GM18858 (cell line): Measurements from ENCODE around the gene FBXO9.

Source experiments
- ATAC-seq: cut with Tn5 transposase; IDR thresholded peaks from one replicate; pipeline ENCODE4 v1.9.1; 2021; ENCODE audit not compliant: unreplicated experiment

Gene FBXO9

GRCh38 chr6:53065266-53066076, at the start of gene FBXO9:
Gene FBXO9 (plus strand): TSS chr6:53065404. CDS start chr6:53065790, 386 bp downstream.
- ATAC-seq: peak; percentile 24

- ATAC-seq: no peak
Observed at GRCh38 chr6:53015486-53015885, 49.7 kb upstream of the FBXO9 start.

GRCh38 chr6:53018446-53018845, 46.8 kb upstream of the FBXO9 start:
- ATAC-seq: no peak

- ATAC-seq: no peak
Observed at GRCh38 chr6:53020005-53020744, 45.0 kb upstream of the FBXO9 start.

GRCh38 chr6:53023323-53023722, 41.9 kb upstream of the FBXO9 start:
- no peak for ATAC-seq

- ATAC-seq: no peak
Observed at GRCh38 chr6:53026526-53026925, 38.7 kb upstream of the FBXO9 start.

- no peak for ATAC-seq
Observed at GRCh38 chr6:53027131-53027718, 38.0 kb upstream of the FBXO9 start.

GRCh38 chr6:53028467-53028866, 36.7 kb upstream of the FBXO9 start:
- ATAC-seq: no peak

GRCh38 chr6:53029257-53029656, 35.9 kb upstream of the FBXO9 start:
- no peak for ATAC-seq

GRCh38 chr6:53029761-53030160, 35.4 kb upstream of the FBXO9 start:
- no peak for ATAC-seq

GRCh38 chr6:53031281-53031680, 33.9 kb upstream of the FBXO9 start:
- no peak for ATAC-seq

GRCh38 chr6:53032849-53033248, 32.4 kb upstream of the FBXO9 start:
- ATAC-seq: no peak

- no peak for ATAC-seq
Observed at GRCh38 chr6:53033764-53034163, 31.4 kb upstream of the FBXO9 start.

- no peak for ATAC-seq
Observed at GRCh38 chr6:53035549-53036213, 29.5 kb upstream of the FBXO9 start.

GRCh38 chr6:53038141-53038540, 27.1 kb upstream of the FBXO9 start:
- no peak for ATAC-seq

GRCh38 chr6:53038596-53038995, 26.6 kb upstream of the FBXO9 start:
- no peak for ATAC-seq

GRCh38 chr6:53041356-53041755, 23.8 kb upstream of the FBXO9 start:
- no peak for ATAC-seq

- no peak for ATAC-seq
Observed at GRCh38 chr6:53042112-53042511, 23.1 kb upstream of the FBXO9 start.

GRCh38 chr6:53043581-53043980, 21.6 kb upstream of the FBXO9 start:
- ATAC-seq: no peak

- ATAC-seq: no peak
Observed at GRCh38 chr6:53044071-53044470, 21.1 kb upstream of the FBXO9 start.

- ATAC-seq: no peak
Observed at GRCh38 chr6:53044572-53044971, 20.6 kb upstream of the FBXO9 start.
